GM23338 (cell line): ENCODE data around the gene AP5Z1. TPM values are rescaled to one million over a fixed set of nuclear protein-coding genes. Genes with fewer than 3 reads are reported as not detected.

Experiments used
- ATAC-seq: fragments of 200-7000 bp; cut with Tn5 transposase; 3 replicates; pipeline ENCODE4 v1.9.1; 2020
- DNase-seq: peaks from one replicate; pipeline ENCODE4 v3.0.0-alpha.2; 2015; ENCODE audit warnings: low spot score
- H2AFZ ChIP-seq: fragments of 200-600 bp; sonication (generic); 2 replicates; pipeline ENCODE4 v1.8.0; 2016; ENCODE audit warnings: antibody characterized with exemption, mild to moderate bottlenecking, moderate library complexity
- H3F3A ChIP-seq: fragments of 200-600 bp; sonication (generic); replicated peaks from 2 replicates; pipeline ENCODE4 v1.8.0; 2017; ENCODE audit warnings: antibody characterized with exemption, mixed run types, low read depth
- H3K27ac ChIP-seq: fragments of 200-600 bp; sonication (generic); 2 replicates; pipeline ENCODE4 v1.6.1; 2016; ENCODE audit warnings: low read depth
- H3K27me3 ChIP-seq: fragments of 200-600 bp; sonication (generic); 2 replicates; pipeline ENCODE4 v1.8.0; 2016; ENCODE audit warnings: mild to moderate bottlenecking, mixed run types, moderate library complexity; ENCODE audit not compliant: insufficient read depth
- H3K36me3 ChIP-seq: fragments of 200-600 bp; sonication (generic); 2 replicates; pipeline ENCODE4 v1.8.0; 2016; ENCODE audit warnings: mild to moderate bottlenecking; ENCODE audit not compliant: insufficient read depth
- H3K4me1 ChIP-seq: fragments of 200-600 bp; sonication (generic); 2 replicates; pipeline ENCODE4 v1.8.0; 2016; ENCODE audit warnings: mild to moderate bottlenecking, moderate library complexity; ENCODE audit not compliant: insufficient read depth
- H3K4me2 ChIP-seq: fragments of 200-600 bp; sonication (generic); 2 replicates; pipeline ENCODE4 v1.7.1; 2017; ENCODE audit warnings: mixed run types
- H3K4me3 ChIP-seq: fragments of 200-600 bp; sonication (generic); 2 replicates; pipeline ENCODE4 v1.6.1; 2016; ENCODE audit warnings: mixed run types
- H3K79me2 ChIP-seq: fragments of 200-600 bp; sonication (generic); replicated peaks from 2 replicates; pipeline ENCODE4 v1.8.0; 2017; ENCODE audit warnings: mild to moderate bottlenecking; ENCODE audit not compliant: insufficient read depth
- H3K9me2 ChIP-seq: fragments of 200-600 bp; sonication (generic); 2 replicates; pipeline ENCODE4 v1.8.0; 2017; ENCODE audit not compliant: insufficient read depth
- H4K20me1 ChIP-seq: fragments of 200-600 bp; sonication (generic); replicated peaks from 2 replicates; pipeline ENCODE4 v1.8.0; 2017; ENCODE audit warnings: mild to moderate bottlenecking; ENCODE audit not compliant: insufficient read depth
- H3K27ac Mint-ChIP-seq: 2 replicates; pipeline ENCODE4 v1.8.0; 2020; ENCODE audit warnings: inconsistent platforms, mild to moderate bottlenecking, moderate library complexity, mixed read lengths
- H3K27me3 Mint-ChIP-seq: 3 replicates; pipeline ENCODE4 v1.8.0; 2022; ENCODE audit warnings: low read depth, mild to moderate bottlenecking, moderate library complexity, mixed read lengths, inconsistent platforms; ENCODE audit not compliant: insufficient read depth, poor library complexity
- H3K36me3 Mint-ChIP-seq: 3 replicates; pipeline ENCODE4 v1.8.0; 2021; ENCODE audit warnings: low read depth, mild to moderate bottlenecking, inconsistent platforms, moderate library complexity, mixed read lengths
- H3K4me1 Mint-ChIP-seq: 3 replicates; pipeline ENCODE4 v1.8.0; 2020; ENCODE audit warnings: mild to moderate bottlenecking, inconsistent platforms, mixed read lengths
- H3K4me3 Mint-ChIP-seq: 3 replicates; pipeline ENCODE4 v1.8.0; 2021; ENCODE audit warnings: moderate library complexity, mild to moderate bottlenecking, inconsistent platforms, mixed read lengths
- H3K9me3 Mint-ChIP-seq: 3 replicates; pipeline ENCODE4 v1.8.0; 2020; ENCODE audit warnings: moderate library complexity, mild to moderate bottlenecking, inconsistent platforms, mixed read lengths
- EZH2 ChIP-seq: fragments of 200-600 bp; sonication (generic); IDR thresholded peaks from one replicate; pipeline ENCODE4 v1.8.0; 2017; ENCODE audit warnings: antibody characterized with exemption, mild to moderate bottlenecking, low read depth; ENCODE audit not compliant: unreplicated experiment
- EZH2phosphoT487 ChIP-seq: fragments of 200-600 bp; sonication (generic); IDR thresholded peaks from one replicate; pipeline ENCODE4 v1.8.1; 2018; ENCODE audit warnings: antibody characterized with exemption; ENCODE audit not compliant: unreplicated experiment
- JUNB ChIP-seq: IDR thresholded peaks from one replicate; pipeline ENCODE4 v1.6.1; 2016; ENCODE audit warnings: antibody characterized with exemption; ENCODE audit not compliant: unreplicated experiment
- NANOG ChIP-seq: IDR thresholded peaks from 2 replicates; pipeline ENCODE4 v1.6.1; 2016; ENCODE audit warnings: antibody characterized with exemption, borderline replicate concordance
- POLR2AphosphoS5 ChIP-seq: IDR thresholded peaks from 2 replicates; pipeline ENCODE4 v1.6.1; 2016; ENCODE audit warnings: antibody characterized with exemption, low read depth
- STAT1 ChIP-seq: IDR thresholded peaks from one replicate; pipeline ENCODE4 v1.6.1; 2016; ENCODE audit warnings: antibody characterized with exemption; ENCODE audit not compliant: unreplicated experiment
- ZNF331 ChIP-seq: fragments of 250-450 bp; sonication (Bioruptor Pico); IDR thresholded peaks from 2 replicates; pipeline ENCODE4 v1.5.0; 2020; ENCODE audit warnings: low read depth, mild to moderate bottlenecking, moderate library complexity
- polyA plus RNA-seq: library from polyadenylated mRNA; unstranded; fragments of >200 nt; fragmentation: Nextera tagmentation; extraction: Ambion mirVana; gene quantifications from 2 replicates; pipeline ENCODE4 v1.2.1, GENCODE V29; 2016
- total RNA-seq: library from RNA; depleted of rRNA; stranded (reverse); fragments of >200 nt; shearing (Covaris generic); gene quantifications from 2 replicates; pipeline ENCODE4 v1.2.3, GENCODE V29; 2014
- TF ChIP-seq, protein P1 (sequence below): IDR thresholded peaks from one replicate; pipeline ENCODE4 v1.6.1; 2018; ENCODE audit warnings: antibody characterized with exemption; ENCODE audit not compliant: unreplicated experiment
- TF ChIP-seq, protein P2 (sequence below): IDR thresholded peaks from 2 replicates; pipeline ENCODE4 v1.6.1; 2016; ENCODE audit warnings: antibody characterized with exemption
- TF ChIP-seq, protein P3 (sequence below): fragments of 250-450 bp; sonication (Bioruptor Pico); IDR thresholded peaks from 2 replicates; pipeline ENCODE4 v1.5.0; 2020; ENCODE audit warnings: mild to moderate bottlenecking, moderate library complexity
- TF ChIP-seq, protein P4 (sequence below), 2 experiments: fragments of 200-600 bp in 1 of 2; sonication (generic) in 1 of 2; conservative IDR thresholded peaks; 2 replicates each; pipeline versions ENCODE4 v1.5.1 to v1.6.1; 2016 to 2017; ENCODE audit warnings: antibody characterized with exemption in 2 of 2, low read depth in 2 of 2, mild to moderate bottlenecking in 2 of 2, moderate library complexity in 1 of 2

Gene AP5Z1
- total and polyA plus RNA-seq, 2 experiments from 2014 or later, result 16.3 to 31.2 TPM

DNA sequence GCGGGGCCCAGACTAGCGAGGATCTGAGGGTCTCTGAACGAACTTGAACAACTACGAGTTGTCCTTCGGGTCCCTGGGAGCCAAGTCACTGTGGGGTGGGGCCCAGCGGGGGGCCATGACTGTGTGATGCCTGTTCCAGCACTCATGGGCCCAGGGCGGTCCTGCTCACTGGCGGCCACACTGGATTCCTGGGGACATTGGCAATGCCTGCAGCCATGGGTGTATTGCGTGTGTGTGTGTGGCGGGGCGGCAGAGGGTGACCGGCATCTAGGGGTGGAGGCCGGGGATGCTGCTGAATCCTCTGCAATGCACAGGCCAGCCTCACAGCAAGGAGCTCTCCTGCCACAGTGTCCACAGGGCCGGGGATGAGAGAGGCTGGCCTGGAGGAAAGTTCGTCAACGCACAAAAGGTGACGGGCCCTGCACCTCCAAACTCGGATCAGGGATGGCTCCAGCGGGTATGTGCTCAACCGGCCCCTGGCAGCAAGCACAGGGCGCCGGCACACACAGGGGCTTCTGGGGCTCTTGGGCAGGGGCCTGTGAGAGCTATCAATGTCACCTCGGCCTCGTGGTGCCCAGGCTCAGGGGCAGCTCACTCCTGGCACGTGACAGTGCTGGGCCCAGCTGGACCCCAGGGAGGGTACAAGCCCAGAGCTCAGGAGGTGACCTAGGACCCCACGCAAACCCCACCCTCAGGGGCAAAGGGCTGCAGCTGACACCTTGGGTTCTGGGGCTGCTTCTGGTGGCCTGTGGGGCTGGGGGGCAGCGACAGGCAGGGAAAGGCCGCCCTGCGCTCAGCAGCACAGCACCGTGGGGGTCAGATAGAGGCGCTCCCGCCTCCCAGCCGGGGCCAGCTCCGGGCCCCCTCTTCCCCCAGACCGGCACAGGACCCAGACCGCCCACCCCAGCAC lies 58.5 kb downstream of the AP5Z1 start:
- TF ChIP-seq, protein P1, sequence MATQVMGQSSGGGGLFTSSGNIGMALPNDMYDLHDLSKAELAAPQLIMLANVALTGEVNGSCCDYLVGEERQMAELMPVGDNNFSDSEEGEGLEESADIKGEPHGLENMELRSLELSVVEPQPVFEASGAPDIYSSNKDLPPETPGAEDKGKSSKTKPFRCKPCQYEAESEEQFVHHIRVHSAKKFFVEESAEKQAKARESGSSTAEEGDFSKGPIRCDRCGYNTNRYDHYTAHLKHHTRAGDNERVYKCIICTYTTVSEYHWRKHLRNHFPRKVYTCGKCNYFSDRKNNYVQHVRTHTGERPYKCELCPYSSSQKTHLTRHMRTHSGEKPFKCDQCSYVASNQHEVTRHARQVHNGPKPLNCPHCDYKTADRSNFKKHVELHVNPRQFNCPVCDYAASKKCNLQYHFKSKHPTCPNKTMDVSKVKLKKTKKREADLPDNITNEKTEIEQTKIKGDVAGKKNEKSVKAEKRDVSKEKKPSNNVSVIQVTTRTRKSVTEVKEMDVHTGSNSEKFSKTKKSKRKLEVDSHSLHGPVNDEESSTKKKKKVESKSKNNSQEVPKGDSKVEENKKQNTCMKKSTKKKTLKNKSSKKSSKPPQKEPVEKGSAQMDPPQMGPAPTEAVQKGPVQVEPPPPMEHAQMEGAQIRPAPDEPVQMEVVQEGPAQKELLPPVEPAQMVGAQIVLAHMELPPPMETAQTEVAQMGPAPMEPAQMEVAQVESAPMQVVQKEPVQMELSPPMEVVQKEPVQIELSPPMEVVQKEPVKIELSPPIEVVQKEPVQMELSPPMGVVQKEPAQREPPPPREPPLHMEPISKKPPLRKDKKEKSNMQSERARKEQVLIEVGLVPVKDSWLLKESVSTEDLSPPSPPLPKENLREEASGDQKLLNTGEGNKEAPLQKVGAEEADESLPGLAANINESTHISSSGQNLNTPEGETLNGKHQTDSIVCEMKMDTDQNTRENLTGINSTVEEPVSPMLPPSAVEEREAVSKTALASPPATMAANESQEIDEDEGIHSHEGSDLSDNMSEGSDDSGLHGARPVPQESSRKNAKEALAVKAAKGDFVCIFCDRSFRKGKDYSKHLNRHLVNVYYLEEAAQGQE, result no peak
- TF ChIP-seq STAT1, result no peak
- TF ChIP-seq, protein P2, sequence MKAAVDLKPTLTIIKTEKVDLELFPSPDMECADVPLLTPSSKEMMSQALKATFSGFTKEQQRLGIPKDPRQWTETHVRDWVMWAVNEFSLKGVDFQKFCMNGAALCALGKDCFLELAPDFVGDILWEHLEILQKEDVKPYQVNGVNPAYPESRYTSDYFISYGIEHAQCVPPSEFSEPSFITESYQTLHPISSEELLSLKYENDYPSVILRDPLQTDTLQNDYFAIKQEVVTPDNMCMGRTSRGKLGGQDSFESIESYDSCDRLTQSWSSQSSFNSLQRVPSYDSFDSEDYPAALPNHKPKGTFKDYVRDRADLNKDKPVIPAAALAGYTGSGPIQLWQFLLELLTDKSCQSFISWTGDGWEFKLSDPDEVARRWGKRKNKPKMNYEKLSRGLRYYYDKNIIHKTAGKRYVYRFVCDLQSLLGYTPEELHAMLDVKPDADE, result no peak
- no peak for TF ChIP-seq ZNF331 (CRISPR knock-in tag)
- no peak for TF ChIP-seq NANOG
- TF ChIP-seq POLR2AphosphoS5, result no peak
- TF ChIP-seq, protein P3, sequence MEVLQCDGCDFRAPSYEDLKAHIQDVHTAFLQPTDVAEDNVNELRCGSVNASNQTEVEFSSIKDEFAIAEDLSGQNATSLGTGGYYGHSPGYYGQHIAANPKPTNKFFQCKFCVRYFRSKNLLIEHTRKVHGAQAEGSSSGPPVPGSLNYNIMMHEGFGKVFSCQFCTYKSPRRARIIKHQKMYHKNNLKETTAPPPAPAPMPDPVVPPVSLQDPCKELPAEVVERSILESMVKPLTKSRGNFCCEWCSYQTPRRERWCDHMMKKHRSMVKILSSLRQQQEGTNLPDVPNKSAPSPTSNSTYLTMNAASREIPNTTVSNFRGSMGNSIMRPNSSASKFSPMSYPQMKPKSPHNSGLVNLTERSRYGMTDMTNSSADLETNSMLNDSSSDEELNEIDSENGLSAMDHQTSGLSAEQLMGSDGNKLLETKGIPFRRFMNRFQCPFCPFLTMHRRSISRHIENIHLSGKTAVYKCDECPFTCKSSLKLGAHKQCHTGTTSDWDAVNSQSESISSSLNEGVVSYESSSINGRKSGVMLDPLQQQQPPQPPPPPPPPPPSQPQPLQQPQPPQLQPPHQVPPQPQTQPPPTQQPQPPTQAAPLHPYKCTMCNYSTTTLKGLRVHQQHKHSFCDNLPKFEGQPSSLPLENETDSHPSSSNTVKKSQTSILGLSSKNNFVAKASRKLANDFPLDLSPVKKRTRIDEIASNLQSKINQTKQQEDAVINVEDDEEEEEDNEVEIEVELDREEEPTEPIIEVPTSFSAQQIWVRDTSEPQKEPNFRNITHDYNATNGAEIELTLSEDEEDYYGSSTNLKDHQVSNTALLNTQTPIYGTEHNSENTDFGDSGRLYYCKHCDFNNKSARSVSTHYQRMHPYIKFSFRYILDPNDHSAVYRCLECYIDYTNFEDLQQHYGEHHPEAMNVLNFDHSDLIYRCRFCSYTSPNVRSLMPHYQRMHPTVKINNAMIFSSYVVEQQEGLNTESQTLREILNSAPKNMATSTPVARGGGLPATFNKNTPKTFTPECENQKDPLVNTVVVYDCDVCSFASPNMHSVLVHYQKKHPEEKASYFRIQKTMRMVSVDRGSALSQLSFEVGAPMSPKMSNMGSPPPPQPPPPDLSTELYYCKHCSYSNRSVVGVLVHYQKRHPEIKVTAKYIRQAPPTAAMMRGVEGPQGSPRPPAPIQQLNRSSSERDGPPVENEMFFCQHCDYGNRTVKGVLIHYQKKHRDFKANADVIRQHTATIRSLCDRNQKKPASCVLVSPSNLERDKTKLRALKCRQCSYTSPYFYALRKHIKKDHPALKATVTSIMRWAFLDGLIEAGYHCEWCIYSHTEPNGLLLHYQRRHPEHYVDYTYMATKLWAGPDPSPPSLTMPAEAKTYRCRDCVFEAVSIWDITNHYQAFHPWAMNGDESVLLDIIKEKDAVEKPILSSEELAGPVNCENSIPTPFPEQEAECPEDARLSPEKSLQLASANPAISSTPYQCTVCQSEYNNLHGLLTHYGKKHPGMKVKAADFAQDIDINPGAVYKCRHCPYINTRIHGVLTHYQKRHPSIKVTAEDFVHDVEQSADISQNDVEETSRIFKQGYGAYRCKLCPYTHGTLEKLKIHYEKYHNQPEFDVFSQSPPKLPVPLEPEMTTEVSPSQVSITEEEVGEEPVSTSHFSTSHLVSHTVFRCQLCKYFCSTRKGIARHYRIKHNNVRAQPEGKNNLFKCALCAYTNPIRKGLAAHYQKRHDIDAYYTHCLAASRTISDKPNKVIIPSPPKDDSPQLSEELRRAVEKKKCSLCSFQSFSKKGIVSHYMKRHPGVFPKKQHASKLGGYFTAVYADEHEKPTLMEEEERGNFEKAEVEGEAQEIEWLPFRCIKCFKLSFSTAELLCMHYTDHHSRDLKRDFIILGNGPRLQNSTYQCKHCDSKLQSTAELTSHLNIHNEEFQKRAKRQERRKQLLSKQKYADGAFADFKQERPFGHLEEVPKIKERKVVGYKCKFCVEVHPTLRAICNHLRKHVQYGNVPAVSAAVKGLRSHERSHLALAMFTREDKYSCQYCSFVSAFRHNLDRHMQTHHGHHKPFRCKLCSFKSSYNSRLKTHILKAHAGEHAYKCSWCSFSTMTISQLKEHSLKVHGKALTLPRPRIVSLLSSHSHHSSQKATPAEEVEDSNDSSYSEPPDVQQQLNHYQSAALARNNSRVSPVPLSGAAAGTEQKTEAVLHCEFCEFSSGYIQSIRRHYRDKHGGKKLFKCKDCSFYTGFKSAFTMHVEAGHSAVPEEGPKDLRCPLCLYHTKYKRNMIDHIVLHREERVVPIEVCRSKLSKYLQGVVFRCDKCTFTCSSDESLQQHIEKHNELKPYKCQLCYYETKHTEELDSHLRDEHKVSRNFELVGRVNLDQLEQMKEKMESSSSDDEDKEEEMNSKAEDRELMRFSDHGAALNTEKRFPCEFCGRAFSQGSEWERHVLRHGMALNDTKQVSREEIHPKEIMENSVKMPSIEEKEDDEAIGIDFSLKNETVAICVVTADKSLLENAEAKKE (CRISPR knock-in tag), result no peak
- no peak for TF ChIP-seq JUNB
- TF ChIP-seq, protein P4, sequence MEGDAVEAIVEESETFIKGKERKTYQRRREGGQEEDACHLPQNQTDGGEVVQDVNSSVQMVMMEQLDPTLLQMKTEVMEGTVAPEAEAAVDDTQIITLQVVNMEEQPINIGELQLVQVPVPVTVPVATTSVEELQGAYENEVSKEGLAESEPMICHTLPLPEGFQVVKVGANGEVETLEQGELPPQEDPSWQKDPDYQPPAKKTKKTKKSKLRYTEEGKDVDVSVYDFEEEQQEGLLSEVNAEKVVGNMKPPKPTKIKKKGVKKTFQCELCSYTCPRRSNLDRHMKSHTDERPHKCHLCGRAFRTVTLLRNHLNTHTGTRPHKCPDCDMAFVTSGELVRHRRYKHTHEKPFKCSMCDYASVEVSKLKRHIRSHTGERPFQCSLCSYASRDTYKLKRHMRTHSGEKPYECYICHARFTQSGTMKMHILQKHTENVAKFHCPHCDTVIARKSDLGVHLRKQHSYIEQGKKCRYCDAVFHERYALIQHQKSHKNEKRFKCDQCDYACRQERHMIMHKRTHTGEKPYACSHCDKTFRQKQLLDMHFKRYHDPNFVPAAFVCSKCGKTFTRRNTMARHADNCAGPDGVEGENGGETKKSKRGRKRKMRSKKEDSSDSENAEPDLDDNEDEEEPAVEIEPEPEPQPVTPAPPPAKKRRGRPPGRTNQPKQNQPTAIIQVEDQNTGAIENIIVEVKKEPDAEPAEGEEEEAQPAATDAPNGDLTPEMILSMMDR (conservative IDR thresholded peaks at IDR 0.05; ENCODE audit: low read depth in 2 of 2), result no peak
- TF ChIP-seq EZH2phosphoT487, result no peak
- TF ChIP-seq EZH2, result no peak
- Histone ChIP-seq H3K27ac (no peak overlapping the region), H3K4me2 (no peak overlapping the region), H3K4me1 (no peaks in the 10 kb centered on the region), H3F3A (no peaks in the 10 kb centered on the region), H3K79me2 (no peaks in the 10 kb centered on the region), H3K27me3 (no peaks in the 10 kb centered on the region), H3K4me3 (no peak overlapping the region), H3K9me2 (no peaks in the 10 kb centered on the region), H2AFZ (no peak overlapping the region), H4K20me1 (no peaks in the 10 kb centered on the region), H3K36me3 (no peaks in the 10 kb centered on the region)
- H3K4me1 Mint-ChIP-seq, result peaks cover 6% of the 10 kb centered on the region
- ATAC-seq (no peak), DNase-seq (no peak)
- H3K4me3 Mint-ChIP-seq, result no peak overlapping the region
- H3K27me3 Mint-ChIP-seq, result peaks cover 16% of the 10 kb centered on the region
- no peak overlapping the region for H3K27ac Mint-ChIP-seq
- no peaks in the 10 kb centered on the region for H3K36me3 Mint-ChIP-seq
- peaks cover 2% of the 10 kb centered on the region; the same call in 1 of the 3 replicates for H3K9me3 Mint-ChIP-seq
